NCI-H1417 (cell line): ENCODE measurements around the gene BBS9.
A peak's percentile ranks its signal among the peaks of the same experiment; 100 is the strongest.

Source experiments
- DNase-seq, 3 experiments: peaks; one replicate each; lab custom pipeline; 2025; lab: John Stamatoyannopoulos, UW

Gene BBS9

DNA sequence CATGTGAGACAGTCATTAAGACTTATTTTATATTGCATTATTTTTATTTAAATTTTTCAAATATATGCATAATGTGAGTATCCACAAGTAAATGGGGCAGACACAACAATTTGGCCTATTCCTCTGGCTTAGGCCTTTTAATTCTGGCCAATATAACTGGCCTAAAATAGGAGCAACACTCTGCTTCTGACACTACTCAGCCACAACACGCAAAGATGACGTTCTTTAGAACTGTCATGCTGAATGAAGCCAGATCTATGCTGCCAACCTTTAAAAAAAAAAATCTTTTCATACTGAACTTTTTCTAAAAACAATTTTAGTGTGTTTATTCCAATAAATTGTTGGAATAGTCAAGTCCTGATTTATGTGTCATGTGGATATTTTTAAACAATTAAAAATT is 421.0 kb downstream of the BBS9 start:
- no peak for DNase-seq

- no peak for DNase-seq
Observed at GRCh38 chr7:33550979-33551378, 421.6 kb downstream of the BBS9 start.

- DNase-seq = no peak
Observed at GRCh38 chr7:33554046-33554445, 424.7 kb downstream of the BBS9 start.

GRCh38 chr7:33554576-33554975 is 425.2 kb downstream of the BBS9 start:
- no peak for DNase-seq

DNA sequence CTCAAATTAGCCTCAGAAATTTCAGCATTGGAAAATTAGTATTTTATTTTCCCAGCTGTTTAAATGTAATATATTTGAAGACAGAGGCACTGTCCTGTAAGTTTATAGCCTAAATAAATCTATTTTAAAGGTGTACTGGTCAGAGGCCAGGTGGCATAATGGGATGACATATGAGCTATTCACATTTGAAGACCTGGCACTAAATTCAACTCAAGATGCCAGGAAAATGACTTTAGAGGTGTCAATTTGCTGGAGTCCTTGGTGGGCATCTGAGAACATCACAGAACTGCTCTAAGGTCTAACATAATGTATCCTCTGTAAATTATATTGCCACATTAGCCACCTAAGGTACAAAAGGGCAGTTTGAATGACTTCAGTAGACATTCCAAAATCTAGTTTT is 427.1 kb downstream of the BBS9 start:
- no peak for DNase-seq

DNA sequence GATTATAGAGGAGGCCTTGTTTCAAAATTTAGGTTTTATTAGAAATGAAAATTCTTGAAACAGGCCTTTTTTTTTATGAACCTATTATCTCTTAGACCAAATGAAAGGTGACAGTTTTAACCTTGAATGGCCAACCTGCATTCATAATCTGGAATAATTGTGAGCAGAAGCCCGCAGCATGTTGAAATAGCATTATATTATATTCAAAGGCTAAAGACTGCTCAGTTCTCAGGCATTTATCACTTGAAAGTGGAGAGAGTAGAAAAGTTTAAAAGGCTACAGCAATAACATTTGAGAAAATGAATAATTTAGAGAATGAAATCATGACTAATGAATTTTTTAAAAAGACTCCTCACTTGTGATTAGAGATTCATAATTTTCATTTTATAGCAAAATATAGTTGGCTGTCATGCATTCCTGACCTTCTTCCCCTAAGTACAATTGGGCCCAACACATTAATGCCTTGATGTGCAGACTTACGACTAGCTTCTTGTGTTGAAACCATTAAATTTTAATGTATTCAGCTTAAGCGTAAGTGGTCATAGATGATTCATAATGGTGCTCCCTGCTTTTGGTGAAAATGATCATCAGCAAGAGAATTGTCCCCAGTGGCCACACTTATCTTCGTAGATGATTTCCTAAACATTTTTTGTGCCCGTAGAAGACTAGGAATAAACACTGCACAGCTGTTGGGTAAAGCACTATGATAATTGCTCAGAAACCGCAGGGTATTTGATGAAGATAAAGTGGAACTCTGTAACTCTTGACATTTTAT is 429.4 kb downstream of the BBS9 start:
- DNase-seq = peak in 1 of 3 experiments; percentile 86

DNA sequence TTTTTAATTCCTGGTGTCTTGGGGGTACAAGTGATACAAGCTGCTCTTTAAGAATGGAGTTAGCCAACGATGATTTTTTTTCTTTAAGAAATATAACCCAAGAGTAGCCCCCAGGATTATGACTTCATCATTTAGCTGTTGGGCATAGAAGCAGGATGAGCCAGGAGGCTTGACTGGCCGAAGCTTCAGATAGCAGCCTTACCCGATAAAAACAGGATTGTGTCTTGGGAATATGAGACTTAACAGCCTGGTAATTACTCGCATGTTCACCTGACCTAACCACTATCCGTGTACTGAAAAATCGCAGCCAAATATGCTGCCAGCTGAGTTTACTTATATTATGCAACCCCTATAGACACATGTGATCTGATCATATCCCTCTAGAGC is 430.0 kb downstream of the BBS9 start:
- DNase-seq = peak in 1 of 3 experiments; percentile 72

DNA sequence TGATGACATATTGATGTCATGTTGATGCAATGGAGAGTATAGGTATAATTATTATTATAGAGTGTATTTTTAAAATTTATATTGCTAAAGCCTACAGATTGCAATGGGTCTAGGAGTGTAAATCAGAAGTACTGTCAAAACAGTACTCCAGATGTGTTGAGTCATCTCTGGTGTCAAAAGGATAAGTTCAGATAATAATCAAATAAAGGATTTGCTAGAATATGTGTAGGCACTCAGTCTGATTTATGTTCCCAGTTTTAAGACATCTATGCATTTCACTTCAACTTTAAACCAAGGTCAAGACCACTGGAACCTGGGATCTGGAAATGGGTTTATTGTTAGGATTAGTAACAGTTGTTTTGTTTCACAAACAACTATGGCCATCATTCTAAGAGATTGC is 433.6 kb downstream of the BBS9 start:
- DNase-seq = no peak

- no peak for DNase-seq
Observed at GRCh38 chr7:33563651-33564050, 434.3 kb downstream of the BBS9 start.

DNA sequence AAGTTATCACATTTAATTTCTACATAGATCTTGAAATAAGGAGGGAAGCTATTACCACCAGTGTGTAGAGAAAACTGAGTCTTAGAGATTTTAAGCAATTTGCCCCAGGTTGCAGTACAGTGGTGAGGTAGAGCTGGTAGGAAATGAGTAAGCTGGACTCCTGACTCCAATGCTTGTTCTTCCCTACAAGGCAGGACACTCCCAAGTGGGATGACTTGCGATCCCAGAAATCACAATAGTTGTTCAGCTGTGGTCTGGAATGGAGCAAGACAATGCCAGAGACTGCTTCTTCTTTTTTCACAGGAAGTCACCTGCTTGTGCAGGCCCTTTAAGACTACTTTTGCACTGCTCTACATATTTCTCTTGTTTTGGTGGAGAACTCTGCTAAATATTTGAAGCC is 448.8 kb downstream of the BBS9 start:
- no peak for DNase-seq

GRCh38 chr7:33578881-33579672 is 449.7 kb downstream of the BBS9 start:
- no peak for DNase-seq

DNA sequence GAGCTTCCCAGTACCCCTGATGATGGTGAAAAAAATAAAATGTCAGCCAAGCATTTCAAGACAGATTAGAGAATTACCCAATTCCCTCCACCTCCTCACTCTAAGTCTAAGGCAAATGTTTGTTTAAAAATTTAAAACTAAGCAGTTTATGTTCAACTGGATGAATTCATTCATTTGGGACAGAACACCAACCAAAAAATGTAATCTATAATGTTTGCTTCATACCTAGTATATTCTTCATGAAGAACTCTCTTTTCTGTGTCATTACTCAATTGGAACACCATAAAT is 450.3 kb downstream of the BBS9 start:
- DNase-seq = no peak

DNA sequence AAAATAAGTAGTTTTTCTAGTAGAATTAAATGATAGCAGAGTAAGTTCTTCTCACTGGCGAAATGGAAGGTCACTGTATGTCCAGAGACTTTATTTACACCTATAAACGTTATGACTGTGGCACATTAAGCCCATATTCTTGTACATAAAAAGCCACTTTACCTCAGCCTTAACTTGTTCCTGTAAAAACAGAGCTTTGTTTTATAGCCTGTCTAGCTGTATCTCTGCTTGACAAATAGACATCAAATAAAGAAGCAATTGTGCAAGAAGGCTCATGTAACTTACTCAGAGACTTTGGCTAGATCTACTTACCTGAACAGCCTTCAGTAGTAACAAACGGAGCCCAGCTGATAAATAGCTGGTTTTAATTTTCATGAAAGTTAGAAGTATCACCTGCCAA is 451.9 kb downstream of the BBS9 start:
- DNase-seq = no peak

GRCh38 chr7:33582104-33582503 is 452.7 kb downstream of the BBS9 start:
- DNase-seq = no peak

GRCh38 chr7:33582533-33582932 is 453.2 kb downstream of the BBS9 start:
- no peak for DNase-seq

GRCh38 chr7:33589911-33590310 is 460.5 kb downstream of the BBS9 start:
- no peak for DNase-seq

DNA sequence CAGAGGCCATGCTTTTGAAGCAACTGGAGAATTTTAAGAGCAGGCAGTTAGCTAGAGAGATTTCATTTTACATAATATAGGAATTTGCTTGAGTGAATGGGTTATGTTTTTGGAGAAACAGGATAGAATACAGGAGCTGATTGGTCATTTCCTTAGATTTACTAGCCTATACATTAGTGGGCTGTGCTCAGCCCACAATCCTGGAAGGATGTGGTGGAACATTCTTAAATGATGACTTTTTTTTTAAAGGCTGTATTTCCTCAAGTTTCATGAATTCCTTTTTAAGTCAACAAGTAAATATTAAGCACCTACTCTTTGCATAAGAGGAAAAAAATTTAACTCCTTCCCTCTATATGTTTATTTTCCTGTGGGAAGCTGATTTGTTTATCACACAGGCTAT is 461.6 kb downstream of the BBS9 start:
- no peak for DNase-seq

DNA sequence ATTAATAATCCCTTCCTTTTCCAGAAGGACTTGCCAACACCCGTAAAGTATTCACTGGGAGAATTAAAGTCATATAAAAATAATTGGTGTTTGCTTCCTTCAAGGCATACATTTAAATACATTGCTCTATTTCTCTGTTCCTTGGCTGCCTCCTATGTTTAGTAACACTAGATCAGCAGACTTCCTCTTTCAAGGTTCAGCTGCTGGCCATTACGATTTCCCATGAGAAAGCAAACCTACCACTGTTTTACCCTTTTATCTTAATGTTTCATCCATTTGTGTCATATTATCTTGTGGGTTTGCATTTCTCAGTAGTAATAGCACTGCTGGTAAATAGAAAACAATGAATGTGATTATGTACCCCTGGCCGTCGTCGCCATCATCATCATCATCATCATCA is 462.1 kb downstream of the BBS9 start:
- no peak for DNase-seq

GRCh38 chr7:33592718-33593117 is 463.4 kb downstream of the BBS9 start:
- no peak for DNase-seq

GRCh38 chr7:33593611-33594010 is 464.2 kb downstream of the BBS9 start:
- no peak for DNase-seq

- no peak for DNase-seq
Observed at GRCh38 chr7:33596686-33597085, 467.3 kb downstream of the BBS9 start.

DNA sequence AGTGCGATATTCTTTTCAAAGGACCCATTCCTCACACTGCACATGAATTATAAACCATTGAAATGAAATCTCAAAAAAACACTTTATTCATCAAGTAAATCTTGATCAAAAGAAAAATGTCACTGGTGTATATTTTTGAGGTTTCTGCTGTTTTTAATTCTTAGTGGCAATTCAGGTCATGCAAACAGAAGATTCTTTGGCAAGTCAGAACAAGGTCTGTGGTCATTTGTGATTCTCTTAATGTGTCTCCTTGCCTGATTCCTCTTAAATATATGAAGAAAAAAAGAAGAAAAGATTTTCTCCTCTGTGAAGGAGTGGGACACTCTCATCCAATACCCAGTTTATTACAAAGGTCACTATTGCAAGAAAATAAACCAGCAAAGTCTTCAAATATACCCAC is 467.8 kb downstream of the BBS9 start:
- no peak for DNase-seq

- peak in 1 of 3 experiments; percentile 23 for DNase-seq
Observed at GRCh38 chr7:33601101-33601500, 471.7 kb downstream of the BBS9 start.

DNA sequence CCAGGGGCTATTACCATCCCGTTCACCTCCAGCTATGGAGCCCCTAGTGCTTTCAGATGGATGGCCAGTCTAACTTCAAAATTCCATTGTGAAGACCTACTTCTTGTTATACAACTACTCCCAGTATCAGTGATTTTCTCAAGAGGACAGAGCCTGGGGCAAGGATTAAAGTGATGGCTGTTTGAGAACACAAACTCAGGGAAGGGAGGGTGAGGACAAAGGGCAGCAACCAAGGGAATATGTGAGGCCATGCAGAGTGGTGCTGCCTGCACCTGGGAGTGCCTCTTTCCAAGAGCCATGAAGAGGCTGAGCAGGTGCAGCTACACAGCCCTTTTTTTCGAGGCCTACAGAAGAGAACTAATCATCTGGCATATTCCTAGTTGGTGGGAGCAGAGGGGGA is 472.5 kb downstream of the BBS9 start:
- peak in 2 of 3 experiments; percentile 4 to 22 for DNase-seq
